HG02884 (cell line): ENCODE results near the gene NOM1.

ENCODE experiments used
- ATAC-seq: cut with Tn5 transposase; IDR thresholded peaks from one replicate; pipeline ENCODE4 v1.9.1; 2021; ENCODE audit warnings: mild to moderate bottlenecking, moderate library complexity; ENCODE audit not compliant: unreplicated experiment

The NOM1 gene

GRCh38 chr7:156979007-156979606 lies 29.6 kb downstream of the NOM1 start:
- no peak for ATAC-seq

GRCh38 chr7:156979711-156980110 lies 30.2 kb downstream of the NOM1 start:
- ATAC-seq: no peak

GRCh38 chr7:156984174-156984891 lies 34.8 kb downstream of the NOM1 start:
- no peak for ATAC-seq

- no peak for ATAC-seq
Measured at GRCh38 chr7:156985101-156985992, 35.8 kb downstream of the NOM1 start.

GRCh38 chr7:156986378-156986777 lies 36.9 kb downstream of the NOM1 start:
- ATAC-seq: no peak

- no peak for ATAC-seq
Measured at GRCh38 chr7:156988343-156989185, 39.1 kb downstream of the NOM1 start.

GRCh38 chr7:156989766-156990535 lies 40.4 kb downstream of the NOM1 start:
- ATAC-seq: no peak

- ATAC-seq: no peak
Measured at GRCh38 chr7:156993021-156993924, 43.8 kb downstream of the NOM1 start.

- no peak for ATAC-seq
Measured at GRCh38 chr7:156993925-156994235, 44.4 kb downstream of the NOM1 start.

GRCh38 chr7:156994417-156994816 lies 44.9 kb downstream of the NOM1 start:
- ATAC-seq: no peak

- ATAC-seq: no peak
Measured at GRCh38 chr7:156998988-156999957, 49.8 kb downstream of the NOM1 start.

GRCh38 chr7:156999958-157000726 lies 50.6 kb downstream of the NOM1 start:
- ATAC-seq: no peak

GRCh38 chr7:157000741-157001653 lies 51.5 kb downstream of the NOM1 start:
- no peak for ATAC-seq

- no peak for ATAC-seq
Measured at GRCh38 chr7:157001920-157002818, 52.7 kb downstream of the NOM1 start.

- no peak for ATAC-seq
Measured at GRCh38 chr7:157002819-157003421, 53.4 kb downstream of the NOM1 start.
